Astrocyte of the cerebellum (primary cell): ENCODE measurements around the gene PET117.

Experiments used
- DNase-seq: peaks from one replicate; pipeline ENCODE4 v3.0.0-alpha.2; 2011; ENCODE audit warnings: low read depth
- H3K4me3 ChIP-seq: 2 replicates; pipeline ENCODE4 v1.5.1; 2011; ENCODE audit warnings: mild to moderate bottlenecking, low read depth, low read length, moderate library complexity
- in situ Hi-C: cut with HindIII; loops from 2 replicates; pipeline ENCODE4 v1.10.0; 2017; ENCODE audit warnings: low sequenced_read_pairs
- TF ChIP-seq, protein P1 (sequence below): IDR thresholded peaks from 2 replicates; pipeline ENCODE4 v1.5.1; 2012; ENCODE audit warnings: low read length, low read depth, moderate library complexity, mild to moderate bottlenecking; ENCODE audit errors: missing control alignments

Gene PET117

DNA sequence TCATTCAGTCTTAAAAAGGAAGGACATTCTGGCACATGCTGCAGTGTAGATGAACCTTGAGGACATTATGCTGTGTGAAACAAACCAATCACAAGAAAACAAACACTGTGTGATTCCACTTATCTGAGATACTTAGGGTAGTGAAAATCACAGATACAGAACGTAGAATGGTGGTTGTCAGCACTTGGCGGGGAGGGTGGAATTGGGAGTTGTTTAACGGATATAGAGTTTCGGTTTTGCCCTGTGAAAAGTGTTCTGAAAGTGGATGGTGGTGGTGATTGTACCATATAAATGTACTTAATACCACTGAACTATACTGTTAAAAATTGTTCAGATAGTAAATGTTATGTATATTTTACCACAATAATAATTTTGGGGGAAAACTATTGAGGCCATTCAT is 18.4 kb downstream of the PET117 start:
- TF ChIP-seq, protein P1, sequence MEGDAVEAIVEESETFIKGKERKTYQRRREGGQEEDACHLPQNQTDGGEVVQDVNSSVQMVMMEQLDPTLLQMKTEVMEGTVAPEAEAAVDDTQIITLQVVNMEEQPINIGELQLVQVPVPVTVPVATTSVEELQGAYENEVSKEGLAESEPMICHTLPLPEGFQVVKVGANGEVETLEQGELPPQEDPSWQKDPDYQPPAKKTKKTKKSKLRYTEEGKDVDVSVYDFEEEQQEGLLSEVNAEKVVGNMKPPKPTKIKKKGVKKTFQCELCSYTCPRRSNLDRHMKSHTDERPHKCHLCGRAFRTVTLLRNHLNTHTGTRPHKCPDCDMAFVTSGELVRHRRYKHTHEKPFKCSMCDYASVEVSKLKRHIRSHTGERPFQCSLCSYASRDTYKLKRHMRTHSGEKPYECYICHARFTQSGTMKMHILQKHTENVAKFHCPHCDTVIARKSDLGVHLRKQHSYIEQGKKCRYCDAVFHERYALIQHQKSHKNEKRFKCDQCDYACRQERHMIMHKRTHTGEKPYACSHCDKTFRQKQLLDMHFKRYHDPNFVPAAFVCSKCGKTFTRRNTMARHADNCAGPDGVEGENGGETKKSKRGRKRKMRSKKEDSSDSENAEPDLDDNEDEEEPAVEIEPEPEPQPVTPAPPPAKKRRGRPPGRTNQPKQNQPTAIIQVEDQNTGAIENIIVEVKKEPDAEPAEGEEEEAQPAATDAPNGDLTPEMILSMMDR, result no peak
- H3K4me3 ChIP-seq, result no peak overlapping the region
- in situ Hi-C loops, result no loop called here
- DNase-seq, result no peak

DNA sequence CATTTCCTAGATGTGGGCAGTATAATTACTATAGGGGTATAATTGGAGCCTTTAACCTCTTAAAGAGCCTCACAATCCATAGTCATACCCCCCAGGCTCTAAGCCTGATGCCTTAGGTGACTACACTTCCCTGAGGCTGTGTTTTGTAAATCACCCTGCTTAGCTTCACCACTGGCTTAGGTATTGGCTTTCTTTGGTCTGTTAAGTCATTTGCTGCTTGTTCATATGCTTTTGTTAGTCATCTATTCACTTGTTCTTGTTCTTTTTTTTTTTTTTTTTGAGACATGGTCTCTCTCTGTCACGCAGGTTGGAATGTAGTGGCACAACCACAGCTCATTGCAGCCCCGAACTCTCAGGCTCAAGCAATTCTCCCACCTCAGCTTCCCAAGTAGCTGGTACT is 26.7 kb downstream of the PET117 start:
- in situ Hi-C loops, result no loop called here
- no peak for DNase-seq
- no peak overlapping the region for H3K4me3 ChIP-seq
- TF ChIP-seq, protein P1, result no peak

DNA sequence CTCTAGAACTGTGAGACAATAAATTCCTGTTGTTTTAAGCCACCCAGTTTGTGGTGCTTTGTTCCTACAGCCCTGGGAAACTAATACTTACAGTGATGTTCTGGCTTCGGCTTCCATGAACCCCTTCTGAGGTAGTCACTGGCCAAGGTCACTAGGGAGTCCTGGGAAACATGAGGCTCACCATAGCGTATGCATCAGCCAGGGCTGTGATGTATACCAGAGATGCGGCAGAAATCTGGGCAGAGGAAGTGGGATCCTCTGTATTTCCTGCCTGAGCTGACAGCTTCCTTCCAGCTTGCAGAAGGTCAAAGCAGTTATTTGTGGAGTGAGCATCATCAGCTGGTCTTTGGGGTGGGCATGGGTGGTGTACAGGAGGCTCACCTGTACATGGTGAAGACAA is 27.9 kb downstream of the PET117 start:
- DNase-seq, result no peak
- in situ Hi-C loops, result no loop called here
- TF ChIP-seq, protein P1, result no peak
- no peak overlapping the region for H3K4me3 ChIP-seq

DNA sequence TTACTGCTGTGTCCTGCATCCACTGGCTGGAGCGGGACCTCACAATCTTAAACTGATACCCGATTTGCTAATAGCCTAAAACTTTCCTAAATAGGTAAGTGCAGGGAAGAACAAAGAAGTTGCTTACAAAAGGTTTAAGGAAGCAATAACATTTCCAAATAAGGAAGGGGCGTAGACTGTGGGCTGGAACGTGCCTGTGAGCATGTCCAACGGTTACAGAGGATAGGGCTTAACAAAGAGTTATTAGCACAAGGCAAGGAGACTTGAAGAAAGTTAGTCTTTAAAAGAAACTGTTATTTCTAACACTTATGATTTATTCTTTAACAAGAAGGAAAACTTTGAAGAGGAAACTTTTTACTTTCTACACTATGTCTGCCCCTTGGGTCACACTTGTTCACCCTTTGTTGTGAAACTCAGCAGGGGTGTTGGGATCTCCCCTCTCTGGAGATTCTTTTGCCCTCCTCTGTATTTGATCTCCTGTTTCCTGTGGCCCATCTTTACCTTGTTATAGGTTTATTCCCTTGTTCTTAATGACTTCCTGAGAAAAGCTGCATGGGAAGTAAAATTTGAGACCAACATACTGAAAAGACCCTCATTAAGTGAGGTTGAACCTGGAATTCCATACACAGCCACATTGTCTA is 28.7 kb downstream of the PET117 start:
- no peak for DNase-seq

DNA sequence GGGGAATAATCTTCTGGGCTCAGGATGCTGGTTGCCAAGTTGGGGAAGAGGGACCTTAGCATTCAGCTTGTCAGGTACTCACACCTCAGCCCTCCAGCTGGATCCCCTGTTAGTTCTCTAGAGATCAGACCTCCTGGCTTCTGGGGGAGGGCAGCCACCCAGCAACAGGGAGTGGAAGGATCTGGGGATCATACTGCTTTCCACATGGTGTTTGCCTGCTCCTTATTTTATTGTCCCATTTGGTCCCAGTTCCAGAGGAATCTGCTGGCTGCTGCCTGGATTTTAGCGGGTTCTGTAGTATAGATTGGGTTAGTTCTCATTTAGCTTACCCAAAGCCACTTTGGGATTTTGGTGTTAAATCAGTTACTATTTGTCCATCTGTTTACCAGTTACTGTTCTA is 29.3 kb downstream of the PET117 start:
- TF ChIP-seq, protein P1, result no peak
- DNase-seq, result no peak
- H3K4me3 ChIP-seq, result no peak overlapping the region
- in situ Hi-C loops, result no loop called here

More for the DNA sequence above, 28.7 kb downstream of the PET117 start:
- TF ChIP-seq, protein P1, result no peak
- in situ Hi-C loops, result no loop called here
- H3K4me3 ChIP-seq, result no peak overlapping the region

DNA sequence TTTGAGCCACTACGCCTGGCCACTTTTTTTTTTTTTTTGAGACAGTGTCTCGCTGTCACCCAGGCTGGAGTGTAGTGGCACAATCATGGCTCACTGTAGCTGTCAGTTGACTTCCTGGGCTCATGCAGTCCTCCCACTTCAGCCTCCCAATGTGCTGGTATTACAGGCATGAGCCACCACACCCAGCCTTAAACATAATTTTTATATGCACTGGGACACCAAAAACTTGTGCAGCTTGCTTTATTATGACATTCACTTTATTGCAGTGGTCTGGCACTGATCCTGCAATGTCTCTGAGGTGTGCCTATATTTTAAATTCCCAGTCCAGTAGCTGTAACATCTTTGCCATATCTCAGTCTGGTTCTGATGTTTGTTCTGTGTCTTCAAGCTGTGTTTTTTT is 34.7 kb downstream of the PET117 start:
- H3K4me3 ChIP-seq, result no peak overlapping the region
- in situ Hi-C loops, result no loop called here
- no peak for DNase-seq
- TF ChIP-seq, protein P1, result no peak
